GM19328 (cell line): ENCODE results near the gene SYPL1.

Source experiments
- ATAC-seq: cut with Tn5 transposase; IDR thresholded peaks from one replicate; pipeline ENCODE4 v1.9.1; 2021; ENCODE audit warnings: mild to moderate bottlenecking, moderate library complexity; ENCODE audit not compliant: unreplicated experiment

SYPL1 gene

DNA sequence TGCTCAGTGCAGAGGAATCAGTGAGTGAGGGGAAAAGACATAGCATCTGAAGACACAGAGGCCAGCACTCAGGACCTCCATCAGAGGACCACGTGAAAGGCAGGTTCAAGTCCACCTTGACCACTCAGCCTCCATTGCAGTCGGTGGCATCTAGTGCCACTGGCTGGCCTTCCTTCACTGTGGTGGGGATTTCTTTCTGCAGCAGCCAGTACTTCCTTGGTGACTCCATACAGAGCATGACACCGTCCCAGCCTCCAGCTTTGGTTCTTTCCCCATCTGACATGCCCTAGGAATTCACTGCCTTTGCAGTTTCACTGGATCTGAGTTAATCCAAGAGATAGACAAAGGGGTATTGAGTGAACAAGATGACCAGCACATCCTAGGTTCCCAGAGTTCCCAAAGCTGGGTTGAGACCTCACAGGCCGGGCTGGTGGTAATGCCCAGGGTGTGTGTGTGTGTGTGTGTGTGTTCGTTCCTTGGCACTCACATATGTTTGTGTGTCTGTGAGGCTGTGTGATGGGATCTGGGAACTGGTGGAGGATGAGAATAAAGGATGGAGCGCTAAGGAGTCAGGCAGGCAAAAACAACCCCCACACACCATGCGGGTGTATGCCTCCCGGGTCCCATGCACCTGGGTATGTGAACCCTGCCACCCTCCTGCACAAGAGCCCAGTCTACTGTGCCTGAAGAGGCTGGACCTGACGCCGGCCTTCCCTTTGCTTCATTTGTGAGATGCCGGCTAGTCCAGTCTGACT, 57.8 kb downstream of the SYPL1 start:
- ATAC-seq = no peak

DNA sequence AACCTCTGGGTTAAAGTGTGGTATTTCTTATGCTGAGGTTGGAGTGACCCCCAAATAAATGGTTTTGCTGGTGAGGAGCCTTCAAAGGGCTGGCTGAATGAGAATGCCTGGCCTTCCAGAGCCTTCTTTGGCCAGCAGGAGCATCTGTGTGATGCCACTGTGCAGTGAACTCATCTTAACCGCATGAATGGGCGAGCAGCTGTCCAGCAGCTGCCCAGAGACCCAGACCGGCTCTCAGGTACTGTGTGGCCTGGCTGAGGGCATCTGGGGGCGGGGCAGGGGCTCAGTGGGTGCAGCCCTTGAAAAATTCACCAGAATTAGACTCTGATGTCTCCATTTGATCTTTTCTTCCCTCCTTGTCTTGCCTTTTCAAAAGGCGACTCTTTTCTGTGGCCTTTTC, 59.0 kb downstream of the SYPL1 start:
- ATAC-seq = no peak

DNA sequence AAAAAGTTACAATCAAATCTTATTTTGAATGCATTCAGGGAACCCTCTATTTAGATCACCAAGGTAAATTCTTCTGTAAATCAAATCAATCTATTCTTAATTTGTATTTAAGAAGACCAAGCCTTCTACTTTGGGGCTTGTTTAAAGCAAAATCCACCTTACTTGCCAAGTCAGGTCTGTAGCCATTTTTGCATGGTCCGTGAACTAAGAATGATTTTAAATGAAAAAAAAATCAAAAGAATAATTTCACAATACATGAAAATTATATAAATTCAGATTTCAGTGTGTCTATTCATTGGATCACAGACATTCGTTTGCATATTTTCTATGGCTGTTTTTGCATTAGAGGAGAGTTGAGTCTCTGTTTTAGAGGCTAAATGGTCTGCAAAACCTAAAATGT, 59.4 kb downstream of the SYPL1 start:
- ATAC-seq = no peak

DNA sequence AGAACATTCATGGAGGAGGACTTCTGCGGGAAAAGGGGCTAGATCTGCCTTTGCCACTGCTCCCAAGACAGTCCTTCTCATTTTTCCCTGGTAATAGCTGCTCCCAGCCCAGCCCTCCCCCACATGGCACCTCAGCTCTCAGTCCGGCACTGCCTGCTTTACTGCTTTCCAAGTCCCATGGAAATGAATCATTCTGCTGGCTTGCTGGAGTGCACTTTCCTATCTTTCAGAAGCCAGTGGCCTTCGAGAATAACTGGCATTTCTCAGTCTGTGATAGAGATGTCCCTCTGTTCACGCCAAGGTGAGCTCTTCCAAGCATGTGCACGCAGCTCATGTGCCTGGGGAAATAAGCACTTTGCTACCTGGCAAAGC, 61.4 kb downstream of the SYPL1 start:
- ATAC-seq = no peak

GRCh38 chr7:106050002-106050745, 61.9 kb downstream of the SYPL1 start:
- no peak for ATAC-seq

DNA sequence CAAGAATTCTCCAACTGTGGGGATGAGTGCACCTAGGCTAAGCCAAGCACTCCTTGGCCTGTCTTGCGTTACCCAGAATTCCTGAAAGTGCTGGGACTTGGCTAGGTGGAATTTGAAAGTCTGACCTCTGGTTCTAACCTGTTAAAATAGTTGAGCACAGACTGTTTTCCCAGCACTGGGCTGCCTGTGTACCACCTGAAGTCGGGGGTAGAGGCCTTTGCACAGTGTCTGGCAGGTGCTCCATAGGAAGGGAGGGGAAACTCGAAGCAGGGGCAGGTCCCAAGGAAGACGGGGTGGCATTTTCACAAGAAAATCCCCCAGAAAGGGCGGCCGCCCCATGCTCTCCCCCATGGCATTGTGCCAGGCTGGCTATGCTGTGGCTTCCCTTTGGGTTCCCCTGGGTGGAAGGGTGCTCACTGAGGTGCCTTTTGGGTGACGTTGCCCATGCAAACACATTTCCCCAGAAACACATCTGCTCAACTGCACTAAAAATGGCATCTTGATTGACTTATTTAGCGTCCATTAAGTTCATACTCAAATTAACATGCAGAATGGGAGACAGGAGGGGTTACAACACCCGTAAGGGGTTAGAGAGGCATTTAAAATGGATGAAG, 62.9 kb downstream of the SYPL1 start:
- ATAC-seq = no peak

- no peak for ATAC-seq
These were observed 63.4 kb downstream of the SYPL1 start for GRCh38 chr7:106048706-106049020.

DNA sequence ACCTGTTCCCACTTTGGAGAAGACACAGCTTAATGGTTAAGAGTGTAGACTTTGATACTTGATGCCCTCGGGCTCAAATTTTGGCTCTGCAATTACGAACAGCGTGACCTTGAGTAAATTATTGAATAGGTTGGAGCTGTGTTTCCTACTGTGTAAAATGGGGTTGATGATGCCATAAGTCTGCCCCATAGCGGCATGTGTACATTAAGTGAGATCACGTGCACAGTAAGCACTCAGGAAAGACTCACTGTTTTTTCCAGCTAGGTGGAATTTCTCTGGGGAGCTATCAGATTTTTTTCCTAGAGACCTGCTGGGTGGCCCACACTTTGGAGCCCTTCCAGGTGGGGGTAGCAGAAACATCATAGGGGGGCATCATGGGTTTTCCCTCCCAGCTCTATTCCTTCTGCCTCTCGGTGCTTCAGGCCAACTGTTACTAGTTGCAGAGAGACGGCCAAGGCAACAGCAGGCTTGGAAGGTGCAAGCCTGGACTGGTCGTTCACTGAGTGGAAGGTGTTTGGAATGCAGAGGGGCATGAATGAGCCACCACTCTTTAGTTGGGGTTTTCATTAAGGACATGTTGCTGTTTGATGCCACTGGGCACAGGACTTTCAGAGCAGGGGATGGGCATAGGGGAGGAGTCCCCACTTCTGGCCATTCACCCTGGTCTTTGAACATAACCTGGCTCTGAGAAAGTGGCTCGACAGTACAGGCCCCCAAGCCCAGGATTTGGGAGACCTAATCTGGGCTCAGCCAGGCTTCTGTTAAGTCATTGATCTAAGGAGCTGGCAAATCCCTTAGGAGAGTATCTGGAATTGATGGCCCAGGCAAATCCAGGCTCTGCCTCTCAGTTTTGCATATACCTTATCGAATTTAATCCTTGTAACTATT, 64.0 kb downstream of the SYPL1 start:
- no peak for ATAC-seq

- ATAC-seq = no peak
These were observed 64.9 kb downstream of the SYPL1 start for GRCh38 chr7:106047184-106047583.

GRCh38 chr7:106045586-106045985, 66.5 kb downstream of the SYPL1 start:
- no peak for ATAC-seq

DNA sequence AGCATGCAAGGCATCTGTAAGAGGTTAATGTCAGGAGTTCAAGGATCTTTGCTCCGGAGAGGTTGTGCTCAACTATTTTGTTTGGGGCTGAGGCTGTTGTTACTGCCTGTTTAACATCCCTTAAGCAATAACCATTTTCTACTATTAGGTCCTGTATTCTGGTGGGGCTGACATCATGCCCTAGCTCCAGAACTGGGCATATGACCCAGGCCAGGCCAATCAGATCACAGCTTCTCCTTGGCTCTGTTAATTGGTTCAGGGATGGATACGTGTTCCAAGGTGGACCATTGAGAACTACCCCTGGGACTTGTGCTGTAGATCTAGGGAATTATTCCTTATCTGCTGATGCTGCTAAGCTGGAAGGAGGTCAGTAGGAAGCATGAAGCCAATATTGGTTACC, 67.0 kb downstream of the SYPL1 start:
- no peak for ATAC-seq

DNA sequence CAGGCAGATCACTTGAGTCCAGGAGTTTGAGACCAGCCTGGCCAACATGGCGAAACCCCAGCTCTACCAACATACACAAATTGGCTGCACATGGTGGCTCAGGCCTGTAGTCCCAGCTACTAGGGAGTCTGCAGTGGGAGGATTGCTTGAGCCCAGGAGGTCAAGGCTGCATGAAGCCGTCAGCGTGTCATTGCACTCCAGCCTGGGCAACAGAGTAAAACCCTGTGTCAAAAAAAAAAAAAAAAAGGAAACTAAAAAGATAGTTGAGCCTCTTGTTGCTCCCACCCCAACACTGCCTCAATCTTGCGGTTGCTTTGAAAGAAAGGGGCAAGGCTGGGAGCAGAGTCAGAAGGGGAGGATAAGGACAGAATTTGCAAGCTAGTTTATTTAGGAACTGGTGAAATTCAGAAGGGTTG, 69.9 kb downstream of the SYPL1 start:
- ATAC-seq = no peak

DNA sequence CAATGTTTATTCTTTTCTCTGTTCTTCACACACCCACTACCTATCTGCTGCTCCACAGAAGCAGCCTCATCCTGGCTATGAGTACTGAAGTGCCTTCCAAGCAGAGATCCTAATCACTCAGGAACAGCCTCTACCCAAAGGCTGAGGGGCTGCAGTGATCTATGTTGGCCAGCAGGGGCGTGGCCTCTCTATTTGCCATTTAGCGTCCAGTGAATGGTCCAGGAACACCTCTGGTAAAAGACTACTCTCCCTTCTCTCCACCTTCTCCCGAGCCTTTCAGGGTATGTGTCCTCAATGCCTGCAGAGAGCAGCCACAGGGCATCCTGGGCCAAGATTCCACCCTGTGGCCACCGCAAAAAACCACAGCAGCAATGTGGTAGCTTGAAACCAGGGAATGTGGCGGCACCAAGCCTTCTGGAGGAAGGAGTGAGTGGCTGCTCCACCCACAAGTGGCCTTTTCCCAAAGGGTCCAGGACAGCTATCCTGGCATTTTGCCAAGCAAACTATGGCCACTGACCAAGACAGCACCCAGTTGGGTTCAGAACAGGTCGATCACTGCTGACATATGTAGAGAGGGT, 70.9 kb downstream of the SYPL1 start:
- no peak for ATAC-seq
